DMS 273 (cell line): Measurements from ENCODE around the gene KIRREL3.
A peak's percentile ranks its signal among the peaks of the same experiment; 100 is the strongest.

Source experiments
- DNase-seq: peaks from one replicate; lab custom pipeline; 2025; ENCODE audit not compliant: unreplicated experiment; lab: John Stamatoyannopoulos, UW

The KIRREL3 gene

GRCh38 chr11:126519764-126520734 is 480.5 kb downstream of the KIRREL3 start:
- peak; percentile 58 for DNase-seq

- no peak for DNase-seq
Observed at GRCh38 chr11:126518972-126519690, 481.4 kb downstream of the KIRREL3 start.

- DNase-seq, result peak; percentile 23
Observed at GRCh38 chr11:126518071-126518971, 482.2 kb downstream of the KIRREL3 start.

- DNase-seq, result no peak
Observed at GRCh38 chr11:126515501-126515900, 485.1 kb downstream of the KIRREL3 start.

- DNase-seq, result no peak
Observed at GRCh38 chr11:126514061-126514693, 486.4 kb downstream of the KIRREL3 start.

- DNase-seq, result no peak
Observed at GRCh38 chr11:126512741-126513715, 487.5 kb downstream of the KIRREL3 start.

- no peak for DNase-seq
Observed at GRCh38 chr11:126512251-126512650, 488.3 kb downstream of the KIRREL3 start.

GRCh38 chr11:126511475-126512115 is 489.0 kb downstream of the KIRREL3 start:
- DNase-seq, result no peak

GRCh38 chr11:126510621-126511370 is 489.8 kb downstream of the KIRREL3 start:
- DNase-seq, result no peak

GRCh38 chr11:126507646-126508045 is 492.9 kb downstream of the KIRREL3 start:
- no peak for DNase-seq

- DNase-seq, result no peak
Observed at GRCh38 chr11:126506789-126507188, 493.8 kb downstream of the KIRREL3 start.

GRCh38 chr11:126502982-126503381 is 497.6 kb downstream of the KIRREL3 start:
- no peak for DNase-seq

GRCh38 chr11:126502159-126502558 is 498.4 kb downstream of the KIRREL3 start:
- no peak for DNase-seq

GRCh38 chr11:126501641-126502040 is 498.9 kb downstream of the KIRREL3 start:
- DNase-seq, result no peak

- DNase-seq, result no peak
Observed at GRCh38 chr11:126500981-126501380, 499.6 kb downstream of the KIRREL3 start.

GRCh38 chr11:126499131-126499752 is 501.3 kb downstream of the KIRREL3 start:
- DNase-seq, result no peak

GRCh38 chr11:126498281-126498680 is 502.3 kb downstream of the KIRREL3 start:
- no peak for DNase-seq
